Nephron progenitor cell (in vitro differentiated cells): ENCODE data around the gene SH3GL1.

Source experiments
- DNase-seq: peaks from one replicate; pipeline ENCODE4 v3.0.0; 2021
- H3K27ac Mint-ChIP-seq: 2 replicates; pipeline ENCODE4 v1.8.0; 2021; ENCODE audit warnings: mild to moderate bottlenecking, moderate library complexity, mixed read lengths
- H3K27me3 Mint-ChIP-seq: 2 replicates; pipeline ENCODE4 v1.8.0; 2021; ENCODE audit warnings: mild to moderate bottlenecking, low read depth, mixed read lengths; ENCODE audit not compliant: poor library complexity
- H3K36me3 Mint-ChIP-seq: 2 replicates; pipeline ENCODE4 v1.8.0; 2021; ENCODE audit warnings: low read depth, mixed read lengths
- H3K4me1 Mint-ChIP-seq: 2 replicates; pipeline ENCODE4 v1.8.0; 2021; ENCODE audit warnings: mixed read lengths
- H3K4me3 Mint-ChIP-seq: 2 replicates; pipeline ENCODE4 v1.8.0; 2021; ENCODE audit warnings: mild to moderate bottlenecking, moderate library complexity, mixed read lengths
- H3K9me3 Mint-ChIP-seq: 2 replicates; pipeline ENCODE4 v1.8.0; 2021; ENCODE audit warnings: mild to moderate bottlenecking, moderate library complexity, mixed read lengths
- TF ChIP-seq, protein P1 (sequence below): fragments of 200-600 bp; sonication (generic); IDR thresholded peaks from 2 replicates; pipeline ENCODE4 v1.5.0; 2021; ENCODE audit warnings: antibody characterized with exemption

The SH3GL1 gene

GRCh38 chr19:4376991-4377781, 23.2 kb downstream of the SH3GL1 start:
- peaks cover 70% of the 10 kb centered on the region for H3K4me1 Mint-ChIP-seq
- H3K4me3 Mint-ChIP-seq: no peak overlapping the region
- H3K9me3 Mint-ChIP-seq: no peaks in the 10 kb centered on the region
- TF ChIP-seq, protein P1, sequence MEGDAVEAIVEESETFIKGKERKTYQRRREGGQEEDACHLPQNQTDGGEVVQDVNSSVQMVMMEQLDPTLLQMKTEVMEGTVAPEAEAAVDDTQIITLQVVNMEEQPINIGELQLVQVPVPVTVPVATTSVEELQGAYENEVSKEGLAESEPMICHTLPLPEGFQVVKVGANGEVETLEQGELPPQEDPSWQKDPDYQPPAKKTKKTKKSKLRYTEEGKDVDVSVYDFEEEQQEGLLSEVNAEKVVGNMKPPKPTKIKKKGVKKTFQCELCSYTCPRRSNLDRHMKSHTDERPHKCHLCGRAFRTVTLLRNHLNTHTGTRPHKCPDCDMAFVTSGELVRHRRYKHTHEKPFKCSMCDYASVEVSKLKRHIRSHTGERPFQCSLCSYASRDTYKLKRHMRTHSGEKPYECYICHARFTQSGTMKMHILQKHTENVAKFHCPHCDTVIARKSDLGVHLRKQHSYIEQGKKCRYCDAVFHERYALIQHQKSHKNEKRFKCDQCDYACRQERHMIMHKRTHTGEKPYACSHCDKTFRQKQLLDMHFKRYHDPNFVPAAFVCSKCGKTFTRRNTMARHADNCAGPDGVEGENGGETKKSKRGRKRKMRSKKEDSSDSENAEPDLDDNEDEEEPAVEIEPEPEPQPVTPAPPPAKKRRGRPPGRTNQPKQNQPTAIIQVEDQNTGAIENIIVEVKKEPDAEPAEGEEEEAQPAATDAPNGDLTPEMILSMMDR: no peak
- H3K36me3 Mint-ChIP-seq: no peaks in the 10 kb centered on the region
- peak overlapping the region; percentile 55 for H3K27ac Mint-ChIP-seq
- H3K27me3 Mint-ChIP-seq: peaks cover 3% of the 10 kb centered on the region
- no peak for DNase-seq

DNA sequence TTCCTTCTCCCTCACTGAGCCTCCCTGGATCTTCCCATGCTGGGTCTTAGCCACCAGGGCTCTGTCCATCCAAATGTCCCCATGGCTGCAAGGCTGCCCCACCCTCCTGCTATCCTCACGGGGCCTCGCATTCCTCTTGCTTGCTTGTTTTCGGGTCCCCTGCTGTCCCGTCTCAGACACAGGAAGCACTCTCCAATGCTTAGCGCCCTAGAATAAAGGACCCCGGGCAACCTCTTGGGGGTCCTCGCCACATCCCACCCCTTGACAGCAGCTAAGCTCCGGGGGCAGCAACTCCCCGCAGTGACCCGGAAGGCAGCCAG, 23.7 kb downstream of the SH3GL1 start:
- Mint-ChIP-seq H3K4me1 (peaks cover 71% of the 10 kb centered on the region), H3K27ac (peak overlapping the region; percentile 55), H3K4me3 (no peak overlapping the region), H3K27me3 (peaks cover 3% of the 10 kb centered on the region), H3K9me3 (no peaks in the 10 kb centered on the region), H3K36me3 (no peaks in the 10 kb centered on the region)
- no peak for DNase-seq
- TF ChIP-seq, protein P1: no peak

DNA sequence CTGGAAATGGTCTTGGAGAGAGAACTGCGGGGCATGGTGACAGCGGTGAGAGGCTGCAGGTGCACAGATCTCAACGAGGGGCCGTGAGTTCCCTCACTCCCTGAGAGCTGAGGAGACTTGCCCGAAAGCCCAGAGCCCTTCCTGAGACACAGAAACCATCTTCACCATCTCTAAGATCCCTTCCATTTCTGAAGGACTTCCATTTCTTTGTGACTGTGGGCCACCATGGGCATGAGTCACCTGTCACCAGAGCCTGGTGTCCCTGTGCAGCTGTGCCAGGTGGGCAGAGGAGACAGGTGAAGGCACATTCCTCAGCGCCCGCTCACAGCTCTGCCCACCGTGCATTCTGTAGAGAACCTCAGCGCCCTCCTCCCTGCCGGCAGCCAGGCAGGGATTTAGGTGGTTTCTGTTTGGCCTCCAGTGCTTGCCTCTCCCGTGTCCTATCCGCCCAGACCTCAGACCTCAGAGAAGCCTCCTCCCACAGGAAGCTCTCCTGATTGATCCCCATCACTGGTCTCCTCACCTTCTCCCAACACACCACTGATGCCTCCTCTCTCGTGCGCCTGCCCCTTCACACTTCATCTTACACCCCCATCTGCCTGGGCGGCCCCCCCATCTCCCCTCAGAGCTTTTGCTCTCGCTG, 24.2 kb downstream of the SH3GL1 start:
- H3K4me3 Mint-ChIP-seq: no peak overlapping the region
- H3K4me1 Mint-ChIP-seq: peaks cover 71% of the 10 kb centered on the region
- H3K27me3 Mint-ChIP-seq: peaks cover 3% of the 10 kb centered on the region
- H3K27ac Mint-ChIP-seq: peak overlapping the region; percentile 75
- no peaks in the 10 kb centered on the region for H3K9me3 Mint-ChIP-seq
- no peaks in the 10 kb centered on the region for H3K36me3 Mint-ChIP-seq
- TF ChIP-seq, protein P1: no peak
- DNase-seq: no peak

DNA sequence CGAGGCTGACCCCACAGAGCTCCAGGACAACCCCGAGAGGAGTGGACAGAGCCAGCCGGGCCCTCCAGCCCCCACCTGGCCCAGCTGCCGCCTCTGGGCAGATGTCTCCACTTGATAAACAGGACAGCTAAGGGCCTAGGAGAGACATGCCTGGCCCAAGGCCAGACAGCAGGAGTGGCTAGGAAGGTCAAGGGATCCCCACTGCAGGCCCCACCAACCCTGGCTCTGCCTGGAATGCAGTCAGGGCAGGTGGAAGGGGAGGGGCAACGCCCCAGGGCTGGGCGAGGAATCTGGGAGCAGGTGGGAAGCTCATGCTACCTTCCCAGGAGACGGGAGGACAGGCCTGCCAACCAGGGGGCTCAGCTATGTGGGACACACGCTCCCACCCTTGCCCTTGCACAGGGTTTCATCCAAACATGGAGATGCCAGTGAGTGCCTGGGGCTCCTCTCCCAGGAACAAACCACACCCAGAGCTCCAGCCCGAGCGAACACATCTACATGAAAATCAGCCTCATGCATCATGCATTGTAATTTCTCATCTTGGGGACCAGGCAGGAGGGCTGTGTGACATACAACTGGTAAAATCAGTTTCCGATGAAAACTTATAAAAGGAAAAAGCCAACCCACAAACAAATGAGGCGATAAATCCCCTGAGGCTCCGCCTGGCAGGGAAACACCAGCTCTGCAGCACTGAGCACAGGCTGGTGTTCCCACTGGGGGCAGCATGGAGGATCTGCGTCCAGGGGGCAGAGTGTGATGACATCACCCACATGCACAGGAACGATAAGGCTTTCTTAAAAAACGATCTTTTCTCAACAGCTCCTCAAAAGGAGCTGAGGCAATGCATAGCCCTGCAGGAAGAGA, 25.0 kb downstream of the SH3GL1 start:
- DNase-seq: no peak
- Mint-ChIP-seq H3K4me1 (peaks cover 71% of the 10 kb centered on the region), H3K36me3 (no peaks in the 10 kb centered on the region), H3K4me3 (no peak overlapping the region), H3K9me3 (no peaks in the 10 kb centered on the region), H3K27me3 (peaks cover 3% of the 10 kb centered on the region), H3K27ac (peak overlapping the region; percentile 75)
- TF ChIP-seq, protein P1: no peak

DNA sequence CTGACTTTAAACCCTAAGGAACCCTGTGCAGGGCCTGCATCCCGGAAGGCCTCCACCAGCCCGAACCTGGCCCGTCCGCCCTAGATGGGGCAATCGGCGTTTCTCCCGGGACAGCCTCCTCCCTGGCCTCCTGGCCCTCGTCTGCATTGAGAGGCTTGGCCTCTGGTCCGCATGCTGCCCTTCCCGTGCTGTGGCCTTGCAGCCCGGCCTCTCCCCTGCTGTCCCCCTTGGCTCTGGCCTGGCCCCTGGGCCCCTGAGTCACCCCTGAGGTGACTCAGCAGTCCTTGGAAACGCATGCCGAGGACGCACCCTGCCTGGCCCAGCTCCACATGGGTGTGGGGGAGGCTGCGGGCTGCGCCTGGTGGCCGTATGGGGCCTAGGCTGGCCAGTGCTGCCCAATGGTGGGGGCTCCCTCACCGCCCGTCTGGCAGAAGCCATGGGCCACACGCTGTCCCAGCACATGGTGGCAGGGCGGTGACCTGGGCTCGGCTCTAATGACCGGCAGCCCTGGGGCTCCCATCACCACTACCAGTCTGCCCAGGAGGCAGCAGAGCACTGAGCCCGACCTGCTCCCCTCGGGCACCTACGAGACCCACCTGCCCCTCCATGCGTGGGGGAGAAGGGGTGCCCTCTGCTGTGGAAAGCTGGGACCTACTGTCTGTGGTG, 25.7 kb downstream of the SH3GL1 start:
- Mint-ChIP-seq H3K9me3 (no peaks in the 10 kb centered on the region), H3K36me3 (no peaks in the 10 kb centered on the region), H3K4me1 (peaks cover 67% of the 10 kb centered on the region), H3K27ac (peak overlapping the region; percentile 42), H3K4me3 (no peak overlapping the region), H3K27me3 (peaks cover 2% of the 10 kb centered on the region)
- no peak for DNase-seq
- TF ChIP-seq, protein P1: no peak
